Activated T-helper 1 cell treated with anti-CD3 and anti-CD28 coated beads, Interleukin-2, amount 50 U/mL, for 16 hours (primary cell): Measurements from ENCODE around the gene BFSP2.

ENCODE experiments used
- DNase-seq, 2 donors: peaks; one replicate each; pipeline ENCODE4 v3.0.0-alpha.2; 2020; ENCODE audit warnings: low read depth in 1 of 2, low spot score in 1 of 2

Gene BFSP2

GRCh38 chr3:133414021-133414392, 14.2 kb downstream of the BFSP2 start:
- no peak for DNase-seq

GRCh38 chr3:133418361-133418760, 18.5 kb downstream of the BFSP2 start:
- no peak for DNase-seq

DNA sequence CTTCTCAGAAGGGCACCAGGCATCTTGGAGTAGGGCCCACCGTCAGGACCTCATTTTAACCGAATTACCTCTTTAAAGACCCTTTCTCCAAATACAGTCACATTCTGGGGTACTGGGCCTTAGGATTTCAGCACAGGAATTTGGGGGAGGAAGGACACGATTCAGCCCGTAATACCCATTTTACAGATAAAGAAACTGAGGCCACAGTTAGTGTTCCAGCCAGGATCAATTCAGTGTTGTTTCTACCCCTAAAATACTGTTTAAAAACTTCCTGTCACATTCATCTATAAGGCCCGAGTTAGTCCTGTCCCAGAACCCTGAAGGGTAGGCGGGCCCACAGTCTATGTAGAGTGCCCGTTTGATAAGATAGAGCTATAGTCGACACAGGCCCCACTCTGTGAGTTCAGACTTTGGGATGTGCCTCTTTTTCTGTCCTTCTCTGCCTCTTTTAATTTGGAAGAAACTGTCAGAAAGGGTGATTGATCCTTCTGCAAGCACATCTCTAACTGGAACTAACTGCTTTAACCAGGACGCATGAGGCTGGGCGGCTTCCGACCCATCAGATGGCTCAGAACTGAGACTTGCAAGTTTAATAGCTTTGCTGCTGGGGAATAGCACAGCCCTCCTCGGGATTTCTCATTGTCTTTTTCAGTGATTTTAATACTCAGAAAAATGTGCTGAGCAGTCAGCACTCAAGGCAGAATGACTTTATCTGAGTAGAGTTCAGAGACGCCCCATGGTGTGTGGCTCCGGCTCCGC, 19.5 kb downstream of the BFSP2 start:
- DNase-seq, result no peak

GRCh38 chr3:133424937-133425869, 25.3 kb downstream of the BFSP2 start:
- DNase-seq, result no peak

DNA sequence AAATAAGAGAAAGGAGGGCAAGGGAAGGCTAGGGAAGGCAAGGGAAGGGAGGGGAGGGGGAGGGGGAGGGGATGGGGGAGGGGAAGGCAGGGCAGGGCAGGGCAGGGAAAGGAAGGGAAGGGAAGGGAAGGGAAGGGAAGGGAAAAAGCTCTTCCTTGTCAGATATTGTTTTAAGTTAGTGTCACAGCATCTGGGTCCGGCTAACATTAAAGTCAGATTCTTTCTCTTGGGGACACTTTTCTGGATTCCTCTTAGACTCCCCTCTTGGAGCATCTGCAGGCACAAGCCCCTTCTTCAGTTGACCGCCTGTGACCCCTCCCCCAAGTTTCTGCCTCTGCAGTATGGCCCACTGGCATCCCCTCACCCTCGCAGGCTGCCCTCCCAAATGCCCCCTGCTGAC, 26.0 kb downstream of the BFSP2 start:
- no peak for DNase-seq

DNA sequence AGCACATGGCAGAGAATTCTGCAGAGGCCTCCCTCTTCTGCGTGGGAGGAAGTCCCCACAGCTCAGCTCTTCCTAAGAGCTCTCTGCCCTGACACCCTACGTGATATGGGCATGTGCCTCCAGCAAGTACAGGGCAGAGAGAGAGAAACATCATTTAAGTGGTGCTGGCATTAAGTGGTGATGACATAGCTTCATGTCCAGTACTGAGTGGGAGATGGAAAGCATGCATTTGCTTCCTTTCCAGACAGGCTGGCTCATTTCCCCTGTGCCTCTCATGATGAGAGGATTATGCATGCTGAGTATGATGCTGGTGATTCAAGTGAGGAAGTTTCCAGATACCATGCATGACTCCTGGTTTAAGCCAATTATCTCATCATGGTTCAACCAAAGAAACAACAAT, 26.9 kb downstream of the BFSP2 start:
- DNase-seq, result no peak

DNA sequence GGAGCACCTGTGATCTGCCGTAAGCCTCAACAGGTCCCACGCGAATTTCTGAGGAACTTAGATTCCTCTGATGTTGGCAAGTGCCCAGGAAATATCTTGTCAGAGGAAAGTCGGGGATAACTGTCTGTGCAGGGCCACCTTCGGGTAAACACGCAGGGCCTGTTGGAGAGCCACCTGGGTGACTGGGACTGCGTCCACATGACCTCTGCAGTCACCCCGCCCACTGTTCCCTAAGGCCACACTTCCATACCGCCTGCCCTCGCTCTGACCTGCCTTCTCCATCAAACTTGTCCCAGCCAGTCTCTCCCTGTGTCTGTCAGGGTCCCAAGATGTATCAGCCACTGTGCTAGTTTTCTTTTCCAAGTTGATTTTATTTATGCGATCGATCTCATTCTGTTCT, 28.7 kb downstream of the BFSP2 start:
- no peak for DNase-seq

DNA sequence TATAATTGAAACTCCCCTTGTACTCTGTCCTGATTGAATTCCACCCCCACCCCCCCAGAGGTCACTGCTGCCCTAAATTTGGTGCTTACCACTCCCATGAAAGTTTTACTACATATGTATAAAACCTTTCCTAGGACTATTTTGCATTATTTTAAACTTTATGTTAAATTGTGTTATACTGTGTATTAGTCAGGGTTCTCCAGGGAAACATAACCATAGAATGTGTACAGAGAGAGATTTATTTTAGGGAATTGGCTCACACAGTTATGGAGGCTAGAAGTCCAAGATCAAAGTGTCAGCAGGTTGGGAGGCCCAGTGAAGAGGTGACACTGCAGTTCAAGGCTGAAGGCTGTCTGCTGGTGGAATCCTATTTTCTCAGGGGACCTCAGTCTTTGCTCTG, 29.2 kb downstream of the BFSP2 start:
- no peak for DNase-seq

DNA sequence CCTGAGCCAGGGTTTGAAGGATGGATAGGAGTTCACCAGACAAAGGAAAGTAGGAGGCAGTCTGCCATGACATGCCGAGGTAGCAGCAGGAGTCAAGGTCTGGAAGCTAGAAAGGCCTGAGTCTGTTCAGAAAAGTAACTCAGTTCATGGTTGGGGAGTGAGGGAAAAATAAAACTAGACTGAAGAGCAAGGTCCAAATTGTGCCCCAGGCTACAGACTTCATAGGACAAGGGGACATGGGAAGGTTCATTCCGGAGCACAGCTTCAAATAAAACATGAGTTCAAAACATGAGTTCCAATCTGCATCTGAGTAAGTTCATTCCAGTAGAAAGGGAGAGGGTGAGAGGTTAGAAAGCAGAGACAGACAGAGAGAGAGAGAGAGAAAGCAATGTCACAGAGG, 39.7 kb downstream of the BFSP2 start:
- DNase-seq, result no peak

- DNase-seq, result no peak
These were observed 40.8 kb downstream of the BFSP2 start for GRCh38 chr3:133440652-133441051.

DNA sequence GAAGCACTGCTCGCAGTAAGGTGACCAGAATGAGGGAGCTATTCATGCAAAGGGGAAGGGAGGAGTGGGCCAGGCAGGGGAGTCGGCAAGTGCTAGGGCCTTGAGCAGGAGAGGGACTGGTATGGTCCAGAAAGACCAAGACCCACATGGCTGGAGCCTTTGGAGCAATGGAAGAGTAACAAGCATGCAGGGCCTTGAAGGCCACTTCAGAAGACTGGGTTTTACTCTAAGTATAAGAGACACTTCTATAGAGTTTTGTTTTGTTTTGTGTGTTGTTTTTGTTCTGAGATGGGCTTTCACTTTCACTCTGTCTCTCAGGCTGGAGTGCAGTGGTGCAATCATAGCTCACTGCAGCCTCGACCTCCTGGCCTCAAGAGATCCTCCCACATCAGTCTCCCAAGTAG, 42.0 kb downstream of the BFSP2 start:
- no peak for DNase-seq

- no peak for DNase-seq
These were observed 42.7 kb downstream of the BFSP2 start for GRCh38 chr3:133442518-133442917.

DNA sequence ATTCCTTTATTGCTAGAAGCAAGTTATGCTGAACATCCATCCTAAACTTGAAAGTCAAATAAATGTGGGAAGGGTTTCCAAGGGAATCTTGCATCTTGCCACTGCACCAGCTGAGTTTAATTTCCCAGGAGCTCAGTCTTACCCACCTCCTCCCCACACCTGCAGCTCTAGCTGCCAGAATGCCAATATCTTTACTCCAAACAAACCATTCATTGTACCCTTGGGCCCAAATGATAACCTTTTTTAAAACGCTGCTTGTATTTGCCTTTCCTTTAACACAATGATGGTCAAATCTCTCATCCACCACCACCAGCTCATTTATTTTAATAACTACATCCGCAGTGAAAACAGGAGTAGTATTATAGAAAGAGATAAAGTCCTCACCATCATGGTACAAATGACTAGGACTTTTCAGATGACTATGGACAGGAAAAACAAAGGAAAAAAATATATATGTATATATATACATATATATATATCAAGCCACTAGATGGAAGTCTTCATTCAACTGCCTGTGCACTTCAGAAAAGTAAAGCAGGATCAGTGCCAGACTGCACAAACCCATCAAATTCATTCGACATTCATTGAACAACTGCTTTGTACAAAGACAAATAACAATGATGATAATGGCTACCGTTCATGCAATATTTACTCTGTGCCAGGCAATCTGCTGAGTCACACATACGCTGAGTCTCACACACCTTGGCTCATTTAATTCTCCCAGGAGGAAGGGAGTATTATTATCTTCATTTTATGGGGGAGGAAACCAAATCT, 44.0 kb downstream of the BFSP2 start:
- no peak for DNase-seq

- DNase-seq, result no peak
These were observed 44.5 kb downstream of the BFSP2 start for GRCh38 chr3:133444423-133444774.

- DNase-seq, result no peak
These were observed 45.3 kb downstream of the BFSP2 start for GRCh38 chr3:133445108-133445507.

- DNase-seq, result no peak
These were observed 48.1 kb downstream of the BFSP2 start for GRCh38 chr3:133447750-133448477.

DNA sequence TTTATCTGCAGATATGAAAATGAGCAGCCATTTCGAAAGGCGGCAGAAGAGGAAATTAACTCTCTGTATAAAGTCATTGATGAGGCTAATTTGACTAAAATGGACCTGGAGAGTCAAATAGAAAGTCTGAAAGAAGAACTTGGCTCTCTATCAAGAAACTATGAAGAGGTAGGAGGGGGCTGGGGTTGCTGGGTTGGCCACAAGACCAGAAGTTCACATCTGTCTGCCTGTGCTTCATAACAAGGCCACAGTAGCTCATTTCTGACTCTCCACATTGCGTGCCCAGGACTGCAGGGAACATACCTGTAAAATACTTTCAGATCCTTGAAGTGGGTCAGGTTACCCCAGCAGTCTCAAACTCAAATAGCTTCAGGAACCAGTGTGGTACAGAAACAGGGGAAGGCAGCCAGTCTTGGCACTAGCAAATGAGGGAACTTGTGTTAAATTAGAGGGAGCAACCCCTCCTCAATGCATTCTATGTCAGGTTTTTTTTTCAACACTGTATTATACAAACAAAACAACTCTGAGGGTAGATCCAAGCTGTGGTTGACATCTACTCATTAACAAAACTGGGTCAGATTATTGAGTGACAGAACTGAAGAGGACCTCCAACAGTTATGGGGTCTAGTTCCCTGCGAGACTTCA, 48.7 kb downstream of the BFSP2 start:
- peak in 1 of 2 donors; percentile 17 for DNase-seq

DNA sequence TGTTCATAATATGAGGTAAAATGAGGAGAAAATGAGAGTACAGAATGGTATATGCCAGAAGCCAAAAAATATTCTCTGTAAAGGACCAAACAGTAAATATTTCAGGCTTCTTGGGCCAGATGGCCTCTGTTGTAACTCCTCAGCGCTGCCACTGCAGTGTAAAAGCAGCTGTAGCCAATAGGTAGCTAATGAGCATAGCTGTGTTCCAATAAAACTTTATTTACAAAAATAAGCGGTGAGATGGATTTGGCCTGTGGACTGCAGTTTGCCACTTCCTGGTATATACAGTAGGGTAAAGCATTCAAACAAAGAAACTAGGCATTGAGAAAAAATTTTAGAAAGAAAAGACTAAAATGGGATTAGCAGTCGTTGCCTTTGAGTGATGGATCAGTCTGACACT, 51.5 kb downstream of the BFSP2 start:
- no peak for DNase-seq

- DNase-seq, result no peak
These were observed 52.9 kb downstream of the BFSP2 start for GRCh38 chr3:133452641-133453319.

DNA sequence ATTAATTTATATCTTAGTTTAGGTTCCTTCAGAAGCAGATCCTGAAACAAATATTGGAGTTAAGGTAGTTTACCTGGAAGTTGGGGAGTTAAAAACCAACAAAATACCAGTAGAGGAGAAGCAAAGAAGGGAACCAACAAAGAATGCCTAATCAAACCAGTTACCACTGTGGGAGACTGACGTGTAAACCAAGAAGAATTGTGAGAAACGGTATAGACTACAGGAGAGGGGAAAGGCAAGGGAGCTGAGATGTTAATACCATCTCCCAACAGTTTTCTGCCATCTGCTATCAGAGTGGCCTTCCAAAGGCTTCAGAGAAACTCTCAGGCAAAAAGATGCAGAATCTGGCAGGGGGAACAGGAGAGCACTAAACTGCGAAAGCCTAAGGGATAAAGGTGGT, 53.5 kb downstream of the BFSP2 start:
- DNase-seq, result no peak
